ENCODE results near the gene LTC4S. TPM values are rescaled to one million over a fixed set of nuclear protein-coding genes. Genes with fewer than 3 reads are reported as not detected.
A peak's percentile ranks its signal among the peaks of the same experiment; 100 is the strongest.

Gene LTC4S
- total and polyA plus RNA-seq, 2 donors (not counting 3 experiments of a cell fraction or from before 2014, with no cell fraction given): 0.95 to 6.3 TPM

DNA sequence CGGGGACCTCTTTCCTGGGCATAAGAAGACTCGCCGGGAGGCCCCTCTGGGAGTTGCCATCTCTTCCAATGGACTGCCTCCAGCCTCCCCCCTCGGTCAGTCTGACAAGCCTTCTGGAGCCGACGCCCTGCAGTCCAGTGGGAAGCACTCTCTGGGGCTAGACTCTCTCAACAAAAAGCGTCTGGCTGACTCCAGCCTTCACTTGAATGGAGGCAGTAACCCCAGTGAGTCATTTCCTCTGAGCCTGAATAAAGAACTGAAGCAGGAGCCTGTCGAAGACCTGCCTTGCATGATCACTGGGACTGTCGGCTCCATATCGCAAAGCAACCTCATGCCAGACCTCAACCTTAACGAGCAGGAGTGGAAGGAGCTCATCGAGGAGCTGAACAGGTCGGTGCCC is 28.4 kb upstream of the LTC4S start:
- ChIA-PET CTCF (interaction anchor here (0.6 to 7.1 kb wide), 5 partner anchors 10 to 49 kb away, joined by 3 to 103 read pairs (median 5); partner anchors contain the start of gene LTC4S), POLR2A (interaction anchor here (0.6 kb wide), 1 partner anchor 141 kb away, joined by 4 read pairs; no protein-coding TSS in a partner anchor)
- H3K27me3 ChIP-seq (ENCODE audit: control insufficient read depth in 2 of 2, insufficient read depth in 2 of 2, low read length in 2 of 2): no peaks in the 10 kb centered on the region
- H4K20me1 ChIP-seq (replicated peaks; ENCODE audit: control insufficient read depth, extremely low read depth, insufficient read depth, low read length): no peaks in the 10 kb centered on the region
- TF ChIP-seq, protein P1, sequence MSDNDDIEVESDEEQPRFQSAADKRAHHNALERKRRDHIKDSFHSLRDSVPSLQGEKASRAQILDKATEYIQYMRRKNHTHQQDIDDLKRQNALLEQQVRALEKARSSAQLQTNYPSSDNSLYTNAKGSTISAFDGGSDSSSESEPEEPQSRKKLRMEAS (IDR thresholded peaks at IDR 0.05; ENCODE audit: insufficient read depth, insufficient read length): no peak
- TF ChIP-seq FOS (IDR thresholded peaks at IDR 0.05; ENCODE audit: borderline replicate concordance, insufficient read depth, low read length) (peak; percentile 88), POLR2A (IDR thresholded peaks at IDR 0.05; ENCODE audit: low read depth, low read length) (no peak), JUN (IDR thresholded peaks at IDR 0.05; ENCODE audit: borderline replicate concordance, insufficient read depth, insufficient read length, low read depth) (peak; percentile 81), GATA2 (IDR thresholded peaks at IDR 0.05; ENCODE audit: insufficient read depth, insufficient read length, low read depth, low read length) (no peak), POLR2AphosphoS5 (IDR thresholded peaks at IDR 0.05; ENCODE audit: insufficient read depth, low read depth, low read length) (peak; percentile 32)
- H3K9me3 ChIP-seq (replicated peaks; ENCODE audit: control insufficient read depth, insufficient read depth, low read length): no peaks in the 10 kb centered on the region
- H3K27ac ChIP-seq (ENCODE audit: insufficient read depth, low read depth, low read length): peak overlapping the region; percentile 87
- no peaks in the 10 kb centered on the region for H3K9me1 ChIP-seq (replicated peaks; ENCODE audit: control insufficient read depth, extremely low read depth, insufficient read depth, low read length)
- no TSS peak for BruUV-seq (replicated peaks)
- H3K4me2 ChIP-seq (ENCODE audit: insufficient read depth, low read length): peak overlapping the region; percentile 7
- no peak overlapping the region for H3K4me3 ChIP-seq (replicated peaks in 1 of 3; ENCODE audit: insufficient read depth in 1 of 3, low read depth in 1 of 3, low read length in 3 of 3)
- H3K9ac ChIP-seq (replicated peaks; ENCODE audit: extremely low read depth, insufficient read depth, low read length): peak overlapping the region; percentile 54
- dilution Hi-C loops (cut with MboI; ENCODE audit: extremely low pct_ligation_motif_present, low sequenced_read_pairs): no loop called here
- peaks cover 46% of the 10 kb centered on the region for H3K79me2 ChIP-seq (ENCODE audit: control insufficient read depth, insufficient read depth, low read length)
- no peak overlapping the region for H2AFZ ChIP-seq (ENCODE audit: low read depth, low read length)
- H3K36me3 ChIP-seq (ENCODE audit: control insufficient read depth in 2 of 2, extremely low read depth in 1 of 2, insufficient read depth in 2 of 2, low read length in 2 of 2): peaks cover 0 to 5% of the 10 kb centered on the region in 2 experiments
- FAIRE-seq (peak; percentile 100), DNase-seq (ENCODE audit: low read depth, low spot score) (peak; percentile 89)
- H3K4me1 ChIP-seq (ENCODE audit: control insufficient read depth, extremely low read depth, insufficient read depth, low read length): peaks cover 51% of the 10 kb centered on the region
- intact Hi-C loops (cut with micrococcal nuclease): loop anchor here (1.0 to 2.0 kb wide), 3 partner anchors 33 to 140 kb away; partner anchors contain the start of genes MAML1 and MRNIP

All from endothelial cell of umbilical vein (primary cell).